ENCODE measurements around the gene CRB3. TPM values are rescaled to one million over a fixed set of nuclear protein-coding genes. Genes with fewer than 3 reads are reported as not detected.

The CRB3 gene
- polyA plus RNA-seq, 1 donor: 21.8 TPM

Other genes with a start within 250 kb of the CRB3 start
- gene MLLT1, start 184.3 kb upstream of the CRB3 start, polyA plus RNA-seq (ENCODE audit: insufficient read length): 67.6 TPM
- gene ACER1, start 130.7 kb upstream of the CRB3 start, polyA plus RNA-seq (ENCODE audit: insufficient read length): not detected
- 47.5 TPM for gene CLPP, start 102.7 kb upstream of the CRB3 start, polyA plus RNA-seq (ENCODE audit: insufficient read length)
- gene ALKBH7, start 91.5 kb upstream of the CRB3 start, polyA plus RNA-seq (ENCODE audit: insufficient read length): 35.1 TPM
- gene PSPN, start 88.3 kb upstream of the CRB3 start, polyA plus RNA-seq (ENCODE audit: insufficient read length): 2.4 TPM
- 69.9 TPM for gene GTF2F1, start 71.1 kb upstream of the CRB3 start, polyA plus RNA-seq (ENCODE audit: insufficient read length)
- gene KHSRP, start 39.5 kb upstream of the CRB3 start, polyA plus RNA-seq (ENCODE audit: insufficient read length): 280 TPM
- 1.0 TPM for gene SLC25A41, start 30.5 kb upstream of the CRB3 start, polyA plus RNA-seq (ENCODE audit: insufficient read length)
- gene SLC25A23, start 4.5 kb upstream of the CRB3 start, polyA plus RNA-seq (ENCODE audit: insufficient read length): 70.8 TPM
- 36.7 TPM for gene DENND1C, start 17.5 kb downstream of the CRB3 start, polyA plus RNA-seq (ENCODE audit: insufficient read length)
- gene TUBB4A, start 38.0 kb downstream of the CRB3 start, polyA plus RNA-seq (ENCODE audit: insufficient read length): 27.6 TPM
- gene TNFSF9, start 66.8 kb downstream of the CRB3 start, polyA plus RNA-seq (ENCODE audit: insufficient read length): 0.20 TPM
- gene CD70, start 126.9 kb downstream of the CRB3 start, polyA plus RNA-seq (ENCODE audit: insufficient read length): not detected
- 0.07 TPM for gene TNFSF14, start 205.9 kb downstream of the CRB3 start, polyA plus RNA-seq (ENCODE audit: insufficient read length)